ENCODE data around the gene VEGFA. TPM values are rescaled to one million over a fixed set of nuclear protein-coding genes. Genes with fewer than 3 reads are reported as not detected.

VEGFA gene
- total and polyA plus RNA-seq, 9 donors, result 19.2 to 123 (median 44.7) TPM

GRCh38 chr6:43778976-43779851 lies 9.2 kb downstream of the VEGFA start:
- TF ChIP-seq CTCF (IDR thresholded peaks at IDR 0.05), result no peak
- no peak for TF ChIP-seq EP300 (IDR thresholded peaks at IDR 0.05)
- intact Hi-C loops (cut with DNase I), result no loop called here
- Histone ChIP-seq H3K36me3 (no peaks in the 10 kb centered on the region), H3K27ac (no peak overlapping the region), H3K4me1 (ENCODE audit: insufficient read depth) (peaks cover 5% of the 10 kb centered on the region), H3K27me3 (no peaks in the 10 kb centered on the region), H3K4me3 (no peak overlapping the region), H3K9me3 (no peaks in the 10 kb centered on the region)
- DNase-seq, result peak in 1 of 5 donors; percentile 8
- WGBS, 3 donors, result 89 to 94% (median 93%) methylated on average over 12 of the region's 12 CpGs

GRCh38 chr6:43779852-43780236 lies 9.8 kb downstream of the VEGFA start:
- 39 to 56% (median 51%) methylated on average over 6 to 8 of the region's 8 CpGs for WGBS, 3 donors
- H3K4me3 ChIP-seq, result no peak overlapping the region
- DNase-seq, result peak in 1 of 5 donors; percentile 24
- peaks cover 4% of the 10 kb centered on the region for H3K4me1 ChIP-seq (ENCODE audit: insufficient read depth)
- TF ChIP-seq POLR2A (IDR thresholded peaks at IDR 0.05) (no peak), CTCF (IDR thresholded peaks at IDR 0.05) (no peak), EP300 (IDR thresholded peaks at IDR 0.05) (no peak)
- H3K36me3 ChIP-seq, result no peaks in the 10 kb centered on the region
- no peaks in the 10 kb centered on the region for H3K9me3 ChIP-seq
- intact Hi-C loops (cut with DNase I), result no loop called here
- no peak overlapping the region for H3K27ac ChIP-seq
- H3K27me3 ChIP-seq, result no peaks in the 10 kb centered on the region

- H3K27ac ChIP-seq, result no peak overlapping the region
- no peaks in the 10 kb centered on the region for H3K4me1 ChIP-seq (ENCODE audit: insufficient read depth)
- H3K27me3 ChIP-seq, result no peaks in the 10 kb centered on the region
- WGBS, 3 donors, result 88 to 91% (median 88%) methylated on average over 13 of the region's 13 CpGs
- intact Hi-C loops (cut with DNase I), result no loop called here
- TF ChIP-seq CTCF (IDR thresholded peaks at IDR 0.05) (no peak), POLR2A (IDR thresholded peaks at IDR 0.05) (no peak)
- H3K36me3 ChIP-seq, result no peaks in the 10 kb centered on the region
- DNase-seq, result no peak
- H3K4me3 ChIP-seq, result no peak overlapping the region
- H3K9me3 ChIP-seq, result no peaks in the 10 kb centered on the region
Observed at GRCh38 chr6:43780293-43780692, 10.3 kb downstream of the VEGFA start.

GRCh38 chr6:43780941-43781928 lies 11.2 kb downstream of the VEGFA start:
- Histone ChIP-seq H3K36me3 (no peaks in the 10 kb centered on the region), H3K4me1 (ENCODE audit: insufficient read depth) (no peaks in the 10 kb centered on the region), H3K27me3 (no peaks in the 10 kb centered on the region), H3K9me3 (no peaks in the 10 kb centered on the region), H3K4me3 (no peak overlapping the region), H3K27ac (no peak overlapping the region)
- intact Hi-C loops (cut with DNase I), result no loop called here
- TF ChIP-seq EP300 (IDR thresholded peaks at IDR 0.05), result no peak
- TF ChIP-seq POLR2A (IDR thresholded peaks at IDR 0.05), result no peak
- TF ChIP-seq CTCF (IDR thresholded peaks at IDR 0.05), result no peak
- DNase-seq, result no peak
- WGBS, 3 donors, result 83 to 90% (median 88%) methylated on average over 24 of the region's 24 CpGs
